Activated T-helper 1 cell treated with anti-CD3 and anti-CD28 coated beads, Interleukin-12 subunit alpha, Interleukin-12 subunit beta, Interleukin-2, Interleukin-4 antibody, amounts not matched to agents 30 ng/mL and 10 ng/mL and 1 ng/mL, durations not matched to agents 14 hours and 24 hours and 36 hours (primary cell): ENCODE measurements around the gene PLEKHB2. TPM values are rescaled to one million over a fixed set of nuclear protein-coding genes. Genes with fewer than 3 reads are reported as not detected.
"Not testable (repeated sequence)": the region's sequence is repeated elsewhere in the genome, so short reads cannot be mapped to it uniquely, and the experiment has no call there.

Source experiments
- DNase-seq: peaks from one replicate; pipeline ENCODE4 v3.0.0; 2021; ENCODE audit warnings: low spot score
- H3K27ac Mint-ChIP-seq: one replicate; pipeline ENCODE4 v1.8.0; 2021; ENCODE audit warnings: mild to moderate bottlenecking, mixed read lengths
- H3K27me3 Mint-ChIP-seq: one replicate; pipeline ENCODE4 v1.8.0; 2022; ENCODE audit warnings: mild to moderate bottlenecking, moderate library complexity, mixed read lengths; ENCODE audit not compliant: insufficient read depth
- H3K36me3 Mint-ChIP-seq: one replicate; pipeline ENCODE4 v1.8.0; 2021; ENCODE audit warnings: low read depth, mixed read lengths
- H3K4me1 Mint-ChIP-seq: one replicate; pipeline ENCODE4 v1.8.0; 2021; ENCODE audit warnings: low read depth, mixed read lengths
- H3K4me3 Mint-ChIP-seq: one replicate; pipeline ENCODE4 v1.8.0; 2021; ENCODE audit warnings: mild to moderate bottlenecking, moderate library complexity, mixed read lengths
- H3K9me3 Mint-ChIP-seq: one replicate; pipeline ENCODE4 v1.8.0; 2021; ENCODE audit warnings: mixed read lengths
- intact Hi-C: fragments of 100-400 bp; cut with micrococcal nuclease; formaldehyde crosslinking; loops from one replicate; pipeline ENCODE4 v1.15.1; 2024
- total RNA-seq: library from RNA; stranded (reverse); gene quantifications from 2 replicates; pipeline ENCODE4 v1.2.3, GENCODE V29; 2022

Gene PLEKHB2
- total RNA-seq, 1 donor from 2014 or later, result 72.5 TPM

GRCh38 chr2:131077182-131077846, 27.8 kb upstream of the PLEKHB2 start:
- H3K27me3 Mint-ChIP-seq, result no peaks in the 10 kb centered on the region
- H3K9me3 Mint-ChIP-seq, result no peaks in the 10 kb centered on the region
- H3K36me3 Mint-ChIP-seq, result peaks cover 41% of the 10 kb centered on the region
- intact Hi-C loops, result no loop called here
- H3K27ac Mint-ChIP-seq, result no peak overlapping the region
- H3K4me3 Mint-ChIP-seq, result no peak overlapping the region
- no peak for DNase-seq
- H3K4me1 Mint-ChIP-seq, result peaks cover 6% of the 10 kb centered on the region

GRCh38 chr2:131077966-131078365, 27.2 kb upstream of the PLEKHB2 start:
- intact Hi-C loops, result no loop called here

GRCh38 chr2:131079931-131080330, 25.2 kb upstream of the PLEKHB2 start:
- intact Hi-C loops, H3K9me3 Mint-ChIP-seq, H3K27me3 Mint-ChIP-seq, H3K4me1 Mint-ChIP-seq, H3K4me3 Mint-ChIP-seq, H3K27ac Mint-ChIP-seq, DNase-seq: not testable (repeated sequence)
- peaks cover 41% of the 10 kb centered on the region for H3K36me3 Mint-ChIP-seq

More at GRCh38 chr2:131077966-131078365, 27.2 kb upstream of the PLEKHB2 start:
- Mint-ChIP-seq H3K4me3 (no peak overlapping the region), H3K36me3 (peaks cover 41% of the 10 kb centered on the region), H3K9me3 (no peaks in the 10 kb centered on the region), H3K4me1 (peaks cover 6% of the 10 kb centered on the region), H3K27ac (no peak overlapping the region), H3K27me3 (no peaks in the 10 kb centered on the region)
- DNase-seq, result no peak

GRCh38 chr2:131081190-131081589, 23.9 kb upstream of the PLEKHB2 start:
- Mint-ChIP-seq H3K36me3 (peaks cover 45% of the 10 kb centered on the region), H3K4me3 (no peak overlapping the region), H3K9me3 (no peaks in the 10 kb centered on the region), H3K27me3 (no peaks in the 10 kb centered on the region), H3K4me1 (peaks cover 15% of the 10 kb centered on the region), H3K27ac (peak overlapping the region; percentile 64)
- intact Hi-C loops, result no loop called here
- no peak for DNase-seq

- intact Hi-C loops, result no loop called here
- Mint-ChIP-seq H3K9me3 (no peaks in the 10 kb centered on the region), H3K27ac (no peak overlapping the region), H3K4me1 (peaks cover 21% of the 10 kb centered on the region), H3K4me3 (no peak overlapping the region), H3K27me3 (no peaks in the 10 kb centered on the region), H3K36me3 (peaks cover 42% of the 10 kb centered on the region)
- no peak for DNase-seq
Observed at GRCh38 chr2:131085646-131086045, 19.5 kb upstream of the PLEKHB2 start.

GRCh38 chr2:131092458-131093005, 12.6 kb upstream of the PLEKHB2 start:
- Mint-ChIP-seq H3K9me3 (no peaks in the 10 kb centered on the region), H3K36me3 (peaks cover 13% of the 10 kb centered on the region), H3K4me3 (peak overlapping the region; percentile 85), H3K27me3 (no peaks in the 10 kb centered on the region), H3K27ac (peak overlapping the region; percentile 77), H3K4me1 (peaks cover 18% of the 10 kb centered on the region)
- intact Hi-C loops, result loop anchor here (1.0 to 5.0 kb wide), 6 partner anchors 12 to 401 kb away; partner anchors contain the start of gene GPR148
- no peak for DNase-seq

GRCh38 chr2:131093006-131093695, 12.0 kb upstream of the PLEKHB2 start, which contains the start of gene FAM168B:
Gene FAM168B (minus strand): TSS chr2:131093460. CDS start chr2:131082646, 10,814 bp downstream.
- peak; percentile 89 for DNase-seq
- H3K27me3 Mint-ChIP-seq, result no peaks in the 10 kb centered on the region
- peaks cover 10% of the 10 kb centered on the region for H3K36me3 Mint-ChIP-seq
- no peaks in the 10 kb centered on the region for H3K9me3 Mint-ChIP-seq
- intact Hi-C loops, result loop anchor here (1.0 to 5.0 kb wide), 6 partner anchors 11 to 400 kb away; partner anchors contain the start of gene GPR148
- H3K4me3 Mint-ChIP-seq, result peak within 1 kb of the TSS; percentile 93
- peak within 1 kb of the TSS; percentile 95 for H3K27ac Mint-ChIP-seq
- peaks cover 18% of the 10 kb centered on the region for H3K4me1 Mint-ChIP-seq

GRCh38 chr2:131093696-131094462, 11.3 kb upstream of the PLEKHB2 start:
- peaks cover 7% of the 10 kb centered on the region for H3K36me3 Mint-ChIP-seq
- no peaks in the 10 kb centered on the region for H3K27me3 Mint-ChIP-seq
- peak overlapping the region; percentile 95 for H3K27ac Mint-ChIP-seq
- no peaks in the 10 kb centered on the region for H3K9me3 Mint-ChIP-seq
- DNase-seq, result no peak
- H3K4me3 Mint-ChIP-seq, result peak overlapping the region; percentile 93
- peaks cover 14% of the 10 kb centered on the region for H3K4me1 Mint-ChIP-seq
- intact Hi-C loops, result loop anchor here (1.0 to 5.0 kb wide), 6 partner anchors 10 to 399 kb away; partner anchors contain the start of gene GPR148

GRCh38 chr2:131094463-131095281, 10.5 kb upstream of the PLEKHB2 start:
- H3K36me3 Mint-ChIP-seq, result peaks cover 7% of the 10 kb centered on the region
- H3K9me3 Mint-ChIP-seq, result no peaks in the 10 kb centered on the region
- H3K27ac Mint-ChIP-seq, result peak overlapping the region; percentile 95
- peak overlapping the region; percentile 93 for H3K4me3 Mint-ChIP-seq
- H3K27me3 Mint-ChIP-seq, result no peaks in the 10 kb centered on the region
- peaks cover 13% of the 10 kb centered on the region for H3K4me1 Mint-ChIP-seq
- no peak for DNase-seq
- intact Hi-C loops, result loop anchor here (5.0 kb wide), 1 partner anchor 367 kb away; the partner anchor contains the start of gene GPR148

- Mint-ChIP-seq H3K9me3 (no peaks in the 10 kb centered on the region), H3K4me3 (no peak overlapping the region), H3K27me3 (no peaks in the 10 kb centered on the region), H3K4me1 (peaks cover 31% of the 10 kb centered on the region), H3K27ac (no peak overlapping the region), H3K36me3 (peaks cover 10% of the 10 kb centered on the region)
- no peak for DNase-seq
- intact Hi-C loops, result loop anchor here (5.0 to 10.0 kb wide), 2 partner anchors 131 to 728 kb away; no protein-coding TSS in a partner anchor
Observed at GRCh38 chr2:131103165-131103564, 2.0 kb upstream of the PLEKHB2 start.

GRCh38 chr2:131104487-131105155, 515 bp upstream of the PLEKHB2 start:
- Mint-ChIP-seq H3K27me3 (no peaks in the 10 kb centered on the region), H3K9me3 (no peaks in the 10 kb centered on the region), H3K4me3 (peak overlapping the region; percentile 97), H3K27ac (peak overlapping the region; percentile 100), H3K36me3 (peaks cover 16% of the 10 kb centered on the region), H3K4me1 (peaks cover 35% of the 10 kb centered on the region)
- peak; percentile 49 for DNase-seq
- intact Hi-C loops, result loop anchor here (1.0 to 10.0 kb wide), 10 partner anchors 11 to 762 kb away; partner anchors contain the start of genes FAM168B, IMP4 and MZT2A
